ENCODE measurements around the gene CADPS. TPM values are rescaled to one million over a fixed set of nuclear protein-coding genes. Genes with fewer than 3 reads are reported as not detected.

Gene CADPS
- total and polyA plus RNA-seq, 2 of the 4 experiments (the other 2 are of a cell fraction) = not detected

GRCh38 chr3:62403765-62404164 lies 471.5 kb downstream of the CADPS start:
- no peak overlapping the region for H2AK9ac ChIP-seq (replicated peaks; ENCODE audit: low read depth, low read length, poor library complexity)
- intact Hi-C loops (cut with micrococcal nuclease) (no loop called here), dilution Hi-C loops (cut with HindIII; ENCODE audit: low sequenced_read_pairs, unreplicated experiment) (no loop called here), in situ Hi-C loops (cut with MboI; ENCODE audit: low sequenced_read_pairs) (no loop called here)
- no peak overlapping the region for H3K4me2 ChIP-seq (ENCODE audit: low read depth, low read length)
- H3K4ac ChIP-seq (ENCODE audit: low read depth, low read length) = no peak overlapping the region
- no peaks in the 10 kb centered on the region for H3K27me3 ChIP-seq (ENCODE audit: control insufficient read depth, insufficient read depth, low read length)
- H4K8ac ChIP-seq (ENCODE audit: low read depth in 2 of 2, low read length in 2 of 2) = no peak overlapping the region
- no peaks in the 10 kb centered on the region for H3K36me3 ChIP-seq (ENCODE audit: control insufficient read depth, insufficient read depth, low read length)
- H3K9ac ChIP-seq (ENCODE audit: low read depth, low read length) = no peak overlapping the region
- H3K14ac ChIP-seq (replicated peaks; ENCODE audit: low read depth, low read length) = no peak overlapping the region
- ATAC-seq (ENCODE audit: low read depth) (no peak), DNase-seq (no peak)
- no peaks in the 10 kb centered on the region for H3K4me1 ChIP-seq (ENCODE audit: control insufficient read depth, insufficient read depth, low read length)
- H3K79me1 ChIP-seq (ENCODE audit: low read depth in 1 of 2, low read length in 2 of 2) = no peaks in the 10 kb centered on the region
- no peaks in the 10 kb centered on the region for H3K9me1 ChIP-seq (ENCODE audit: insufficient read depth, low read length)
- POLR2A ChIA-PET (ENCODE audit: unreplicated experiment) = no interaction called here
- TF ChIP-seq MAFK (IDR thresholded peaks at IDR 0.05; ENCODE audit: low read depth, low read length) (no peak), POLR2A (IDR thresholded peaks at IDR 0.05; ENCODE audit: low read depth, low read length) (no peak), CEBPB (IDR thresholded peaks at IDR 0.05; ENCODE audit: low read depth, low read length) (no peak), MXI1 (IDR thresholded peaks at IDR 0.05; ENCODE audit: borderline replicate concordance, low read depth, low read length) (no peak), USF2 (IDR thresholded peaks at IDR 0.05; ENCODE audit: low read depth, low read length) (no peak), RCOR1 (IDR thresholded peaks at IDR 0.05; ENCODE audit: insufficient replicate concordance, low read length) (no peak), SMC3 (IDR thresholded peaks at IDR 0.05; ENCODE audit: low read depth, low read length) (no peak), RFX5 (IDR thresholded peaks at IDR 0.05; ENCODE audit: low read depth, low read length) (no peak), NFE2L2 (IDR thresholded peaks at IDR 0.05; ENCODE audit: low read depth, low read length) (no peak)
- TF ChIP-seq, protein P1, sequence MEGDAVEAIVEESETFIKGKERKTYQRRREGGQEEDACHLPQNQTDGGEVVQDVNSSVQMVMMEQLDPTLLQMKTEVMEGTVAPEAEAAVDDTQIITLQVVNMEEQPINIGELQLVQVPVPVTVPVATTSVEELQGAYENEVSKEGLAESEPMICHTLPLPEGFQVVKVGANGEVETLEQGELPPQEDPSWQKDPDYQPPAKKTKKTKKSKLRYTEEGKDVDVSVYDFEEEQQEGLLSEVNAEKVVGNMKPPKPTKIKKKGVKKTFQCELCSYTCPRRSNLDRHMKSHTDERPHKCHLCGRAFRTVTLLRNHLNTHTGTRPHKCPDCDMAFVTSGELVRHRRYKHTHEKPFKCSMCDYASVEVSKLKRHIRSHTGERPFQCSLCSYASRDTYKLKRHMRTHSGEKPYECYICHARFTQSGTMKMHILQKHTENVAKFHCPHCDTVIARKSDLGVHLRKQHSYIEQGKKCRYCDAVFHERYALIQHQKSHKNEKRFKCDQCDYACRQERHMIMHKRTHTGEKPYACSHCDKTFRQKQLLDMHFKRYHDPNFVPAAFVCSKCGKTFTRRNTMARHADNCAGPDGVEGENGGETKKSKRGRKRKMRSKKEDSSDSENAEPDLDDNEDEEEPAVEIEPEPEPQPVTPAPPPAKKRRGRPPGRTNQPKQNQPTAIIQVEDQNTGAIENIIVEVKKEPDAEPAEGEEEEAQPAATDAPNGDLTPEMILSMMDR (conservative IDR thresholded peaks at IDR 0.05; ENCODE audit: low read depth, low read length) = no peak
- no peak overlapping the region for H3K27ac ChIP-seq (ENCODE audit: insufficient read depth, low read length)
- H3K9me3 ChIP-seq (ENCODE audit: control insufficient read depth, insufficient read depth, low read length) = no peaks in the 10 kb centered on the region
- H4K20me1 ChIP-seq (ENCODE audit: insufficient read depth, low read length) = no peaks in the 10 kb centered on the region
- H2BK120ac ChIP-seq (ENCODE audit: low read depth, low read length) = no peak overlapping the region
- WGBS, 2 experiments (ENCODE audit: extremely low coverage in 2 of 2, insufficient read length in 1 of 2) = no CpG with 5 or more reads among the region's 3 CpGs
- no peak overlapping the region for H3K56ac ChIP-seq (ENCODE audit: extremely low read depth, insufficient read depth, low read length)
- H2BK20ac ChIP-seq (ENCODE audit: low read depth, low read length) = no peak overlapping the region
- H3K4me3 ChIP-seq (ENCODE audit: insufficient read depth, low read depth, low read length) = no peak overlapping the region
- BruUV-seq (replicated peaks) = no TSS peak
- no peak overlapping the region for H4K91ac ChIP-seq (ENCODE audit: insufficient read depth, low read depth, low read length)
- H2AFZ ChIP-seq (replicated peaks; ENCODE audit: low read length, poor library complexity) = no peak overlapping the region
- no peak overlapping the region for H2AK5ac ChIP-seq (ENCODE audit: low read depth, low read length)
- CTCF ChIA-PET = no interaction called here
- H3K18ac ChIP-seq (ENCODE audit: low read depth, low read length) = no peak overlapping the region
- no peak overlapping the region for H4K5ac ChIP-seq (ENCODE audit: low read depth, low read length)
- H3K23ac ChIP-seq (ENCODE audit: low read depth, low read length) = no peak overlapping the region
- no peak overlapping the region for H2BK5ac ChIP-seq (ENCODE audit: low read depth, low read length, poor library complexity, severe bottlenecking)
- no peak overlapping the region for H2BK15ac ChIP-seq (ENCODE audit: low read depth, low read length)
